Activated naive CD4-positive, alpha-beta T cell treated with anti-CD3 and anti-CD28 coated beads, Interleukin-2, amount 50 U/mL, for 24 hours (primary cell): ENCODE measurements around the gene FRS2.

Source experiments
- H3K27ac Mint-ChIP-seq: one replicate; pipeline ENCODE4 v1.8.0; 2021; ENCODE audit warnings: mild to moderate bottlenecking, mixed read lengths
- H3K27me3 Mint-ChIP-seq: one replicate; pipeline ENCODE4 v1.8.0; 2021; ENCODE audit warnings: mixed read lengths
- H3K36me3 Mint-ChIP-seq: one replicate; pipeline ENCODE4 v1.8.0; 2021; ENCODE audit warnings: mixed read lengths
- H3K4me1 Mint-ChIP-seq: one replicate; pipeline ENCODE4 v1.8.0; 2021; ENCODE audit warnings: mixed read lengths
- H3K4me3 Mint-ChIP-seq: one replicate; pipeline ENCODE4 v1.8.0; 2021; ENCODE audit warnings: mild to moderate bottlenecking, mixed read lengths
- H3K9me3 Mint-ChIP-seq: one replicate; pipeline ENCODE4 v1.8.0; 2021; ENCODE audit warnings: mixed read lengths

Gene FRS2

GRCh38 chr12:69509308-69509736 lies 39.1 kb downstream of the FRS2 start:
- Mint-ChIP-seq H3K36me3 (peaks cover 4% of the 10 kb centered on the region), H3K4me3 (no peak overlapping the region), H3K9me3 (no peaks in the 10 kb centered on the region), H3K27me3 (no peaks in the 10 kb centered on the region), H3K27ac (no peak overlapping the region), H3K4me1 (peaks cover 82% of the 10 kb centered on the region)

GRCh38 chr12:69509904-69510827 lies 40.0 kb downstream of the FRS2 start:
- H3K4me3 Mint-ChIP-seq = no peak overlapping the region
- H3K36me3 Mint-ChIP-seq = peaks cover 4% of the 10 kb centered on the region
- no peak overlapping the region for H3K27ac Mint-ChIP-seq
- H3K27me3 Mint-ChIP-seq = no peaks in the 10 kb centered on the region
- peaks cover 84% of the 10 kb centered on the region for H3K4me1 Mint-ChIP-seq
- H3K9me3 Mint-ChIP-seq = no peaks in the 10 kb centered on the region

DNA sequence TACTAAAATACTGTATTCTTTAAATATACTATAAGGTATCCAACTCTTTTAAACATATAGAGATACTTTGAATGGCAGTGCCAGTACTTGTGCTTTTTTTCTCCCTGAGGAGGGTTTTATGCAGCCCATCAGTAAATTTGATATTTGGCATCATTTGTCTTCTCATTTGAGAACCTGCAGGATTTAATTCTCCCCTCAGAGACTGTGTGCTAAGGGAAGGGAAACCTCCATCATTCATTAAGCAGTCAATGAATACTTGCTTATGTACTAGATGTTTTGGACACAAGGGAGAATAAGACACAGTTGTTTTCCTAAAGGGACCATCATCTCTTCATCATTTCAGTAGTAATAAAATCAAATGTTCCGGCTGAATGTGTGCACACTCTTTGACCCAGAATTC lies 40.8 kb downstream of the FRS2 start:
- no peaks in the 10 kb centered on the region for H3K9me3 Mint-ChIP-seq

DNA sequence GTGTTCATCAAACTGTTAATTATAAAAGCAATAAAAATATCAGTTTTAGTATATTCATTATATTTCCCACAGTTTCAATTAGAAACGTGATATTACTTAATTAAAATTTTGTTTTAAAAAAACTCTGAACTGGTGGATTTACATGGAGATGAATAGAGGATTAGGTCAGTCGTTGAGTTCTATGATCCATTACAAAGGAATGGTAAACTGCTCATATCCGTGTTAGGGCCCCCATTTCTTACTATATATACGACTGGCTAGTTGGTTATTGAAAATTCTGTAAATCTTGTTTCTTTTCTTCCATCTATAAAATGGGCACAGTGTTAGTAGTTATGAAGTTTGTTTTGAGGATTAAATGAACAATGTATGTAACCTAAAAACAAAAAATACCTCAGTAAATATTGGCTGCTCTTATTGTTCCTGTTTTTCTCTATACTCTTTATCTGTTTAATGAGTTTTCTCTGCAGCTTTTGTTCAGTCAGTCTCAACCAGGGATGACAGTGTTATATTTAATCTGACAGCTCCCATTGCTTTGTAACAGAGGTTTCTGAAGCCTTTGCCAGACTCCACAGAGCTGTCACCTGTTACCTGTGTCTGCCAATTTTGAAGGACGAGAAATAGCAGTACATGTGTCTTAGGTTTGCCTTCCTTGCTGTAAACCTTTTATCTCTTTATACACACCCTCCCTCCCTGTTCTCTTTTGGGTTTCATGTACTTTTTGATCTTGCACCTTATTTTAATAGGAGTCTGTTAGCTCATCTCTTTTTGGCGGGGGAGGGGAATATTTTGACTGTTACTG lies 41.5 kb downstream of the FRS2 start:
- Mint-ChIP-seq H3K4me3 (no peak overlapping the region), H3K27ac (no peak overlapping the region), H3K36me3 (peaks cover 3% of the 10 kb centered on the region), H3K4me1 (peaks cover 79% of the 10 kb centered on the region), H3K27me3 (no peaks in the 10 kb centered on the region), H3K9me3 (no peaks in the 10 kb centered on the region)

More for the DNA sequence above, 40.8 kb downstream of the FRS2 start:
- Mint-ChIP-seq H3K27me3 (no peaks in the 10 kb centered on the region), H3K4me3 (no peak overlapping the region), H3K27ac (no peak overlapping the region), H3K4me1 (peaks cover 81% of the 10 kb centered on the region), H3K36me3 (peaks cover 4% of the 10 kb centered on the region)

DNA sequence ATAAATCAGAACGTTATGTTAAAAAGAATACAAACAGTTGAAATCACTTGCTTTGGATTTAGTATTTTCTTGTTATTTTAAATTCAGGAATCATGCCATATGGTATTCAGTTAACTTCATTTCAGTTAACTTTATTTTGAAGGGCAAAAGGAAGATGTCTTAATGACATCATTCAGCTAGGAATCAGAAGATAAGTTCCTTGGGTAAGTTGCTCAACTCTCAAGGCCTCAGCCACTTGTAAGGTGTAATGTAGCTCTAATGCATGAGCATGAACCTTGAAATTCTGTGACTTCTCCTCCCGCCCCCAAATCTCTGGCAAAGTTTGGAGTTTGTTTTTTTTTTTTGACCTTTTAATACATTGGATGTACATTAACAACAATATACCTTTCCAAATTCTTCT lies 42.6 kb downstream of the FRS2 start:
- H3K4me3 Mint-ChIP-seq = no peak overlapping the region
- H3K27me3 Mint-ChIP-seq = no peaks in the 10 kb centered on the region
- H3K9me3 Mint-ChIP-seq = no peaks in the 10 kb centered on the region
- H3K27ac Mint-ChIP-seq = no peak overlapping the region
- H3K36me3 Mint-ChIP-seq = peaks cover 2% of the 10 kb centered on the region
- H3K4me1 Mint-ChIP-seq = peaks cover 77% of the 10 kb centered on the region

DNA sequence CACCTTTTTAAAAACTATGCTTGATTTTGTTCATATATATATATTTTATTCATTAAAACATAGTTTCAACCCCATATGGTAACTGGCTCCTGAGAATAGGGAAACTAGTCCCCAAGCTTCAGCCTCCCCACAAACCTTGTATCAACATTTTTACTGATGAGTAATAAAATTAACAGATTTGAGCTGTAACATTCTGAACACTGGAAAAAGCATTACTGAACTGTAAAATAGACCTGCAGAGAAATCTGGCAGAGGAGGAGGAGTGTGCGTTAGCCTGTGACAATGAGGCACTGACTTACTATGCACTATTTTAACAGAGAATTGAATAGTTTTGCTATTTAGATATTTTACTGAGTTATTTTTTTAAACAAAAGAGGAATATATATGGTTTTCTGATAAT lies 43.1 kb downstream of the FRS2 start:
- Mint-ChIP-seq H3K36me3 (peaks cover 4% of the 10 kb centered on the region), H3K27ac (peak overlapping the region; percentile 15), H3K27me3 (no peaks in the 10 kb centered on the region), H3K4me3 (no peak overlapping the region), H3K9me3 (no peaks in the 10 kb centered on the region), H3K4me1 (peaks cover 80% of the 10 kb centered on the region)

DNA sequence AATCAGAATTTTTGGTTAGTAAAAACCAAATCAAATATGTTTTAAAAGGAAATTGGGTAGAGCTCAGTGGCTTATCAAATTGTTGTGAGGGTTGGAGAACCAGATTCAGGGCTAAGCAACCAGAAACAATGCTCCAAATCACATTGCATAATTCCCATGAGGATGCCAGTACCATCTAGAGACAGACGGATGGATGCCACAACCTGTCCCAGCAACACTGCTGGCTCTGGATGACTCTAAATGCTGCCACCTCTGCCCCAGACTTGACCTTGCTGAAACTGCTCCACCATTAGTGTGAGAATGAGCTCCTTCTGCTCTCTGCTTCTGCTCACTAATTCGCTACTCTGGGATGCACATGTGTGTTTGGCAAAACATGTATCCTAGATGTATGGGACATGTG lies 43.9 kb downstream of the FRS2 start:
- Mint-ChIP-seq H3K36me3 (peaks cover 2% of the 10 kb centered on the region), H3K27me3 (no peaks in the 10 kb centered on the region), H3K27ac (no peak overlapping the region), H3K4me1 (peaks cover 73% of the 10 kb centered on the region), H3K4me3 (no peak overlapping the region), H3K9me3 (no peaks in the 10 kb centered on the region)

DNA sequence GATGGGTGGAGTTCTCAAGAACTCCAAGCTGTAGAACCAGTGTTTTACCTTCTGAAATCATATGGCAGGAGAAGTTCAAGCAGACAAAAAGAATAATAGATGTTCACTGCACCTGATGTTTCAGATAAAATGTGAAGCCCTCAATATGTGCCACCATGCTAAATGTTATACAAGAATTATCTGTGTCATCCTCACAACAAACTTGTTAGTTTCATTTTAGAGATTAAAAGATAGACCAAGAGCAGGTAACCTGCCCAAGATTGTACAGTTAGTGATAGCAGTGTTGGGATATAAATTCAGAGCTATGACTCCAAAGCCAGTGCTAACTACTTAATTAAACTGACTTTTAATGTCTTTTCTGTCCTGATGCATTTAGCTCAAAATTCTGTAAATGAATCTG lies 44.7 kb downstream of the FRS2 start:
- H3K4me3 Mint-ChIP-seq = no peak overlapping the region
- no peaks in the 10 kb centered on the region for H3K9me3 Mint-ChIP-seq
- no peaks in the 10 kb centered on the region for H3K27me3 Mint-ChIP-seq
- H3K4me1 Mint-ChIP-seq = peaks cover 70% of the 10 kb centered on the region
- H3K36me3 Mint-ChIP-seq = peaks cover 5% of the 10 kb centered on the region
- H3K27ac Mint-ChIP-seq = no peak overlapping the region

- Mint-ChIP-seq H3K4me1 (peaks cover 68% of the 10 kb centered on the region), H3K4me3 (no peak overlapping the region), H3K27ac (no peak overlapping the region), H3K36me3 (peaks cover 6% of the 10 kb centered on the region), H3K9me3 (no peaks in the 10 kb centered on the region), H3K27me3 (no peaks in the 10 kb centered on the region)
These were observed 45.3 kb downstream of the FRS2 start for GRCh38 chr12:69515394-69515930.

GRCh38 chr12:69516950-69517349 lies 46.8 kb downstream of the FRS2 start:
- H3K27me3 Mint-ChIP-seq = no peaks in the 10 kb centered on the region
- H3K4me1 Mint-ChIP-seq = peaks cover 63% of the 10 kb centered on the region
- no peak overlapping the region for H3K4me3 Mint-ChIP-seq
- peaks cover 12% of the 10 kb centered on the region for H3K36me3 Mint-ChIP-seq
- peaks cover 3% of the 10 kb centered on the region for H3K9me3 Mint-ChIP-seq
- H3K27ac Mint-ChIP-seq = no peak overlapping the region

DNA sequence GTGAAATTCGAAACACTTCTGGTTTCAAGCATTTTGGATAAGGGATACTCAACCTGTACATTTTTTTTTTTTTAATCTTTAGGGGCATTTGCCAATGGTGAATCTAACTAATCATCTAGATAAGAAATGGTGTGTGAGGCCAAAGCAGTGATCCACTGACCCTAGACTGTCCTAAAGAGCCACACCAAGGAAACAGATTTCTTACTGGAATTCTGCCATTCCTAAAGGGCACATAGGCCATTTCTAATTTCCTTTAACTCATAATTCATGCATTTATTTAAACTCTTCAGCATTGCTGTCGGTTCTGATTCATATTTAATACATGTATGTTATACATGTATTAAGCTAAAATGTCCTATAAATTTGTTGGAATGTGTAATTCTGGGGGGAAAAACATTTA lies 47.2 kb downstream of the FRS2 start:
- Mint-ChIP-seq H3K9me3 (peaks cover 7% of the 10 kb centered on the region), H3K27me3 (no peaks in the 10 kb centered on the region), H3K4me1 (peaks cover 63% of the 10 kb centered on the region), H3K36me3 (peaks cover 17% of the 10 kb centered on the region), H3K27ac (no peak overlapping the region), H3K4me3 (no peak overlapping the region)

DNA sequence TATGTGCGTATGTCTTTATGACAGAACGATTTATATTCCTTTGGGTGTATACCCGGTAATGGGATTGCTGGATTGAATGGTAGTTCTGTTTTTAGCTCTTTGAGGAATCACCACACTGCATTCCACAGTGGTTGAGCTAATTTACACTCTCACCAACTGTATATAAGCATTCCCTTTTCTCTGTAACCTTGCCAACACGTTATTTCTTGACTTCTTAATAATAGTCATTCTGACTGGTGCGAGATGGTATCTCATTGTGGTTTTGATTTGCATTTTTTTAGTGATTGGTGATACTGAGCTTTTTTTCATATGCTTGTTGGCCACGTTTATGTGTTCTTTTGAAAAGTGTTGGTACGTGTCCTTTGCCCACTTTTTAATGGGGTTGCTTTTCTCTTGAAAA lies 49.7 kb downstream of the FRS2 start:
- Mint-ChIP-seq H3K36me3 (peaks cover 25% of the 10 kb centered on the region), H3K27ac (no peak overlapping the region), H3K4me3 (no peak overlapping the region), H3K9me3 (peaks cover 16% of the 10 kb centered on the region), H3K4me1 (peaks cover 63% of the 10 kb centered on the region), H3K27me3 (no peaks in the 10 kb centered on the region)

DNA sequence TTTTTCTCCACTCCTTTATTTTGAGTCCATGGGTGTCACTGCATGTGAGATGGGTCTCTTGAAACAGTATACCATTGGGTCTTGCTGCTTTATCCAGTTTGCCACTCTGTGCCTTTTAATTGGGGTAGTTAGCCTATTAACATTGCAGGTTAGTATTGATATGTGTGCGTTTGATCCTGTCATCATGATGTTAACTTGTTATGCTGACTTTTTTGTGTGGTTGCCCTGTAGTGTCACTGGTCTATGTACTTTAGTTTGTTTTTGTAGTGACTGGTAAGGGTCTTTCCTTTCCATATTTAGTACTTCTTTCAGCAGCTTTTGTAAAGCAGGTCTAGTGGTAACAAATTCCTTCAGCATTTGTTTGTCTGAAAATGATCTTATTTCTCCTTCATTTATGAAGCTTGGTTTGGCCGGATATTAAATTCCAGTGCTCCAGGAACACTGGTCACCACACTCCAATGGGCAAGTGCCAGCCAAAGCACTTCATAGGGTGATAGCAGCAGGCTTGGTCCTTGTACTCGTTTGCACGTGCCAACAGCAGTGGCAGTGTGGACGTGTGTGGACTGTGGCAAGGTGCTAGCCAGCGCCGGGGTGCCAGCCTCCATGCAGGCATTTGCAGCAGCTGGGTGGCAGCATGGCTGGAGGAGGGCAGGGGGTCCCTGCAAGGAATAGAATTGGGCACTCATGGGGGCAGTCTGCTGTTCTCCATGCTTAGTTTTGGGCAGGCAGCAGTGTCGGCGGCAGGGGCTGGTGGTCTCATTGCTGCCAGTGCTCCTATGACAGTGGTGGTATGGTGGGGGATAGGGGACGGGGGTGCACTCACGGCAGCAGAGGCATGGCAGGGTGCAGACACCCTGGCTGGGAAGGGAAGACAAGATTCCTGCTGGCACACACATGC lies 53.5 kb downstream of the FRS2 start:
- no peak overlapping the region for H3K4me3 Mint-ChIP-seq
- H3K9me3 Mint-ChIP-seq = peaks cover 16% of the 10 kb centered on the region
- H3K36me3 Mint-ChIP-seq = peaks cover 23% of the 10 kb centered on the region
- no peaks in the 10 kb centered on the region for H3K27me3 Mint-ChIP-seq
- peaks cover 70% of the 10 kb centered on the region for H3K4me1 Mint-ChIP-seq
- no peak overlapping the region for H3K27ac Mint-ChIP-seq

GRCh38 chr12:69524331-69524630 lies 54.1 kb downstream of the FRS2 start:
- peaks cover 16% of the 10 kb centered on the region for H3K9me3 Mint-ChIP-seq
- H3K4me1 Mint-ChIP-seq = peaks cover 74% of the 10 kb centered on the region
- H3K36me3 Mint-ChIP-seq = peaks cover 24% of the 10 kb centered on the region
- no peaks in the 10 kb centered on the region for H3K27me3 Mint-ChIP-seq
- H3K27ac Mint-ChIP-seq = no peak overlapping the region
- no peak overlapping the region for H3K4me3 Mint-ChIP-seq

DNA sequence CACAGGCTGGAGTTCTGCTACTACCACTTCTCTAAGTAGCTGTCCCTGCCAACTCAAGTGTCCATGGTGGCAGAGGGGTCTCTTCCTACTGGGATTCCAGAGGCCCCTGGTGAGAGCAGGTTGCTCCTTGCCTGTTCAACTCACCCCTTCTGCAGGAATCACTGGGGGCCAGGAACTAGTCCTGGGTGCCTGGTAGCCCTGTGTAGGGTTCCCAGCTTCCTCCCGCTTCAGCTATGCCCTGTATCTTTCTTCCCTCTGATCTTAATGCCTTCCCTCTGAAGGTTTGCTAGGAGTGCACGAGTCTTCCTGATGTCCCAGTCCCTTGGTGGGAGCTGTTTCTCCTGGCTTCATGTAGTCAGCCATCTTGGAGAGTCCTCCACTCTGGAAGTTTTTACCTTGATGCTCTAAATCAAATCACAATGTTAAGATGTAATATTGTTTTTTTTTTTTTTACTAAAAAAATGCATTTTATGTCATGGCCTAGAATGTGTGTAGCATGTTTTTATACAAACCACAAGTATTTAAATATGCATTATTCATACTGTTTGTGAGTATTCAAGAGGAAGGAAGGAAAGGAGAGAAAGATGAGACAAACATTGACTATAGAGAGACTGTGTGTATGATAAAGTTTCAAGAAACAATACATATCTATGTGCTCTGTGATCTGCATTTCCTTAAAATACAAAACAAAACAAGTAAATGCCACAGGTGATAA lies 54.7 kb downstream of the FRS2 start:
- H3K27me3 Mint-ChIP-seq = no peaks in the 10 kb centered on the region
- peaks cover 69% of the 10 kb centered on the region for H3K4me1 Mint-ChIP-seq
- peaks cover 22% of the 10 kb centered on the region for H3K36me3 Mint-ChIP-seq
- H3K9me3 Mint-ChIP-seq = peaks cover 16% of the 10 kb centered on the region
- H3K4me3 Mint-ChIP-seq = no peak overlapping the region
- H3K27ac Mint-ChIP-seq = no peak overlapping the region
